ENCODE data around the gene GXYLT1.
"Not testable (repeated sequence)": the region's sequence is repeated elsewhere in the genome, so short reads cannot be mapped to it uniquely, and the experiment has no call there.

The GXYLT1 gene, protein sequence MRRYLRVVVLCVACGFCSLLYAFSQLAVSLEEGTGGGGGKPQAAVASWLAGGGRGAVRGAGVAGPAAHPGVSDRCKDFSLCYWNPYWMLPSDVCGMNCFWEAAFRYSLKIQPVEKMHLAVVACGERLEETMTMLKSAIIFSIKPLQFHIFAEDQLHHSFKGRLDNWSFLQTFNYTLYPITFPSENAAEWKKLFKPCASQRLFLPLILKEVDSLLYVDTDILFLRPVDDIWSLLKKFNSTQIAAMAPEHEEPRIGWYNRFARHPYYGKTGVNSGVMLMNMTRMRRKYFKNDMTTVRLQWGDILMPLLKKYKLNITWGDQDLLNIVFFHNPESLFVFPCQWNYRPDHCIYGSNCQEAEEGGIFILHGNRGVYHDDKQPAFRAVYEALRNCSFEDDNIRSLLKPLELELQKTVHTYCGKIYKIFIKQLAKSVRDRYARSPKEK

DNA sequence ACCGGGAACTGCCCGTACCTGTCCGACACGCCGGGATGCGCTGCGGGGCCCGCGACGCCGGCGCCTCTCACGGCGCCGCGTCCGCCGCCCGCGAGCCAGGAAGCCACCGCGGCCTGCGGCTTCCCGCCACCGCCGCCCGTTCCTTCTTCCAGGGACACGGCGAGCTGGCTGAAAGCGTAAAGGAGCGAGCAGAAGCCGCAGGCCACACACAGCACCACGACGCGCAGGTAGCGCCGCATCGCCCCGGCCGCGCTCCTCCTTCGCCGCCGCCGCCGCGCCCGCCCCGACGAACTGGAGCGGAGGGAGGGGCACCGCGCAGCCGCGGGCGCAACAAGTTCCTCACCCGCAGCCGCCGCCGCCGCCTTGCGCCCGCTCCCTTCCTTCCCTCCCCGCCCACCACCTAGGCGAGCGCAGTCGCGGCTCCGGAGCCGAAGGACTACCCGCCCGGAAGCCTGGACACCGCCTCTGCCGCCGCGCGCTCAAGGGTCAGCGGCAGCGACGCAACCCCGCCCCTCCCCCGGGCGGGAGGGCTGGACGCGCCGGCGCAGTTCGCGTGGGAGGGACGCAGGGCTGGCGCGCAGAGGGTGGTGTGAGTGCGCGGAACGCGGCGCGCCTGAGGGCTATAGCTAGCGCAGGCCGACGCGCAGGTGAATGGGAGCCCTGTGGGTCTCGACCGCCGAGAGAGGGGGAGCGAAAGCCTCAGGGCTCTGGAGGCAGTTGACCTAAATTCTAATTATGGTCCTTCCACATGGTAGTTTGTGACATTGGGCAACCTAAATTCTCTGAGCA is at the start of gene GXYLT1:
GXYLT1 (minus strand) TSS at position 467 of the 789 bp plus-strand sequence; CDS start at position 239, 228 bp downstream.
- DNase-seq = peak; percentile 80

- DNase-seq = no peak
Observed at GRCh38 chr12:42192686-42193085, 48.0 kb upstream of the GXYLT1 start.

DNA sequence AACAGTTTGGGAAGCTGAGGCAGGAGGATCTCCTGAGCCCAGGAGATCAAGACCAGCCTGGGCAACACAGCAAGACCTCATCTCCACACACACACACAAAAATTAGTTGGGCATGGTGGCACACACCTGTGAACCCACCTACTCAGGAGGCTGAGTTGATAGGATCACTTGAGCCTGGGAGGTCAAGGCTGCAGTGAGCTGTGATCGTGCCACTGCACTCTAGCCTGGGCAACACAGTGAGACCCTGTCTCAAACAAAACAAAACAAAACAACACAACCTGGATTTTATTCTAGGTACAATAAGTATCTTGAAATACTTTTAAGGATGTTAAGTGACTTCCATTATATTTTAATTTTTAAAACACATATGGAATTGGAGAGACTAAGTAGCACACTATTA is 47.6 kb upstream of the GXYLT1 start:
- DNase-seq = no peak

DNA sequence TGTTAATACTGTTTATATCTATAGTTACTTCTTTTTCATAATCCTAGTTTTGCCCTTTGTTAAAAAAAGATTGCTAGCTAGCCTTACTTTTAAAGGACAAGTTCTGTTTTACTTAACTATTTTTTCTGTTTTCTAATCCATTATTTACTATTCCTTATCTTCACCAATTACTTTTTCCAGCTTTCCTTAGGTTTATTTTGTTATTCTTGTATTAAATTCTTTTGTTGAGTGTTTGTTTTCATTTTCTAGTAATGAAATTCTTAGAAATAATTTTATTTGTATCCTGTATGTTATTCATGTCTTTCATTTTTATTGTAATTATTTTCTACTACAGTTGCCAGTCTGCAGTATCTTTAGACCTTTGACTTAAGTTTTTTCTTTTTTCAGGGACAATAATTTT is 45.7 kb upstream of the GXYLT1 start:
- DNase-seq = no peak

- not testable (repeated sequence) for DNase-seq
Observed at GRCh38 chr12:42188275-42188674, 43.6 kb upstream of the GXYLT1 start.

- DNase-seq = no peak
Observed at GRCh38 chr12:42187799-42188198, 43.1 kb upstream of the GXYLT1 start.

- no peak for DNase-seq
Observed at GRCh38 chr12:42186793-42187192, 42.1 kb upstream of the GXYLT1 start.

DNA sequence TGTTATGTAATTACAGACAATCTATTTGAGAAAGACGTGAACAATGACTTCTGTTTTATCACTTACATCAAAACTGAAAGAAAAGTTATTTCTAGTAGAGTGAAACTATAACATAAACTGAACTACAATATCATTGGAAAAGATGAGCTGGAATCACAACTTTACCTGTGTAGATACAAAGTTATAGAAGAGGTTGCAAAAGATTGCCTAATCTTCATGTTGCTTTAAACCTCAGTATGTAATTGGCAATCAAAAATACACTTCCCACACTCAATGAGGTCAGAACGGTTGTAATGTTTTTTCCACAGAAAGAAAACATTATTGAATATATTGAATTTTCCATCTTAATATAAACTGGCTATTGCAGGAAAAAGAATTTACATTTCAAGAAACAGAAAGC is 37.7 kb upstream of the GXYLT1 start:
- DNase-seq = no peak

- no peak for DNase-seq
Observed at GRCh38 chr12:42180990-42181596, 36.4 kb upstream of the GXYLT1 start.

DNA sequence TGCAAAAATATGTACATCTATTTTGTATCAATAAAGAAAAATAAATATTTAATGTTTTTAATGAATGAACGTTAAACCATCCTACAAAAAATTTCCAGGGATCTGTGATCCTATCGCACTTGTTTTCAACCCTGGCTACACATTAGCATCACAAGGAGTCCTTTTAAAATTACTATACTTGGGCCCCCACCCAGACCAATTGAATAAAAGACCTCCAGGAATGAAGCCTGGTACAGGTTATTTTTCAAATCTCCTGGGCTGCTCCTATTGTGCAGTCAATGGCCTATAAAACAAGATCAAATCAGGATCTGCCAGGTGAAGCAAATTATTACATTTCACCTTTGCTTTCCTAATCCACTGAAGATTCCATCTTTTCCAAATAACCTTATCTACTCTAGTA is 33.4 kb upstream of the GXYLT1 start:
- DNase-seq = no peak

DNA sequence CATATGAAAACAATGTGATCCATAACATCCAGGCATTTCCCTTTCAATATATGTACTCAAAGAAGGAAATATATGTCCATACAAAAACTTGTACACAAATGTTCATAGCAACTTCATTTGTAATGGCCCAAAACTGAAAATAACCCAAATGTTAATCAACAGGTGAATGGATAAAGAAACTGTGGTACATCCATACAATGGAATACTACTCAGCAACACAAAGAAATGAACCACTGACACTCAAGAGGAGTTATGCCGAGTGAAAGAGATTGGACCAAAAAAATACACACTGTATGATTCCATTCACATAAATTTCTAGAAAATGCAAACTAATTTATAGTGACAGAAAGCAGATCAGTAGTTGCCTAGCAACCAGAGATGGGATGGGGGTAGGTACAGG is 30.3 kb upstream of the GXYLT1 start:
- no peak for DNase-seq

GRCh38 chr12:42173961-42174521 is 29.4 kb upstream of the GXYLT1 start:
- no peak for DNase-seq

- no peak for DNase-seq
Observed at GRCh38 chr12:42172441-42173210, 28.0 kb upstream of the GXYLT1 start.

DNA sequence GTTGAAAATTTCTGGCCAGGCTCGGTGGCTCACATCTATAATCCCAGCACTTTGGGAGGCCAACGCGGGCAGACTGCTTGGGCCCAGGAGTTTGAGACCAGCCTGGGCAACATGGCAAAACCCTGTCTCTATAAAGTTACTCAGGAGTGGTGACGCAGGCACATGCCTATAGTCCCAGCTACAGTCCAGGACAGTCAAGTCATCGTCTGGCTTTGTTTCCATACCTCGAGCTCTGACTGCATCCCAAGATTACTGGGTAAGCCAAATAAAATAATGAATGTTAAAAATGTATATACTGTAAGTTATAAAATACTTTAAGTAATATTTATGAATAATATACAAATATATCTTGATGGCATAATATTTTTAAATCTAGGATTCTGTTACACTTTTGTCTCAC is 23.0 kb upstream of the GXYLT1 start:
- DNase-seq = no peak

GRCh38 chr12:42166501-42166900 is 21.8 kb upstream of the GXYLT1 start:
- DNase-seq = no peak

- DNase-seq = no peak
Observed at GRCh38 chr12:42163913-42164312, 19.2 kb upstream of the GXYLT1 start.

DNA sequence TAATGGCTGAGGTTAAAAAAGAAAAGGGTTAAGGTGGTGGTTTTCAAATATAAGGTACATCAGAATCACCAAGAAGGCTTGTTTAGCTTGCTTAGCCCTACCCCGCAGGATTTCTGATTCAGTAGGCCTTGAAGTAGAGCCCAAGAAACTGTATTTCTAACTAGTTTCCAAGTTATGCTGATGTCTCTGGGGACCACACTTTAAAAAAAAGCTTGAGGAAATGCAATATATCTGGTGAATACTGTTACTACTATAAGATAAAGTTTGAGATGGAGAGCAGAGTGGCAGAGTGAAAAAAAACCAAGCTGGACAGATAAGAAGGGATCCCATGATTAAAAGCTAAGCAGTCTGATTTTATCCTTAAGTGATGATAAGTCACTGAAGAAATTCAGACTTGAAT is 18.3 kb upstream of the GXYLT1 start:
- DNase-seq = no peak

- no peak for DNase-seq
Observed at GRCh38 chr12:42162193-42162592, 17.5 kb upstream of the GXYLT1 start.

GRCh38 chr12:42161529-42161928 is 16.9 kb upstream of the GXYLT1 start:
- no peak for DNase-seq

DNA sequence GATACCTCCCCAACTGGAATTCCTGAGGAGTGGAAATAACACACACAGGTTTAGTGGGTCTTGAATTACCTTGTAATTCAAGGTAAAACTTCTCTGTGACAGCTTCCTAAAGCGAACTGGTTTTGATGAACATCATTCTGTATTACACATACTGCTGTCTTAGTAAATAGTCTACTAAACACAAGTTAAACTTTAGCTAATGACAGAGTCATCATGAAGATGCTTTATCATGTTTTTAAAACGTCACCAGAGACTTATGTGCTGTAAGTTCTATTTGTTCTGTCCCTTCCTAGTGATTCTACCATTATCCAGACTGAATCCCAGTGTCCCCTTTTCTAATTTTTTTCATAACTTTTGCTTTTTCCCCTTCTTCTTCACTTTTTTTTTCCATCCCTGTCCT is 11.6 kb upstream of the GXYLT1 start:
- no peak for DNase-seq

- DNase-seq = no peak
Observed at GRCh38 chr12:42145552-42146215, 1.0 kb upstream of the GXYLT1 start.

DNA sequence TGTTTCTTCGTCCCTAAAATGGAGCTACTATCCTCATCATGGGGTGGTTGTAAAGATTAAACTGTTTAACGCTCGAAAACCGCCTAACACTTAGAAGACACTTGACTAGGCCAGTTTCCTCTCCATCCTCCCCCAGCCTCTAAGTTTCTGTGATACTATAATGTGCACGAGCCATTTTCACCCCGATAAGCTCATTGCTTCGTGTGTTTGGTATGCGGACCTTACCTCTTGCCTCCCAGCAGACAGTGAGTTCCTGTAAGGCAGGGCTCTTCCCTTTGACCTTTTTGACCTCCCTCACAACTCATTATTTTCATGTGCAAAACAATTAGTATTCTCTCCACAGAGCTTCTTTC is 499 bp upstream of the GXYLT1 start:
- DNase-seq = no peak

- DNase-seq = no peak
Observed at GRCh38 chr12:42144158-42144407, 591 bp downstream of the GXYLT1 start.

Measured in NK-92 treated with Interleukin-12 subunit alpha and Interleukin-12 subunit beta, amount 100 ng/mL, for 24 hours (cell line).